H1 (cell line): ENCODE data around the gene IGBP1. TPM values are rescaled to one million over a fixed set of nuclear protein-coding genes. Genes with fewer than 3 reads are reported as not detected.
A peak's percentile ranks its signal among the peaks of the same experiment; 100 is the strongest.

Experiments used
- CTCF ChIA-PET: fragments of 300-600 bp; sonication (Branson Sonifier 250); formaldehyde crosslinking; loops from one replicate; lab custom pipeline; 2021; ENCODE audit not compliant: partially characterized antibody; lab: Charles Lee
- POLR2A ChIA-PET: fragments of 300-600 bp; sonication (Branson Sonifier 250); formaldehyde crosslinking; loops from one replicate; lab custom pipeline; 2021; ENCODE audit warnings: inconsistent platforms; ENCODE audit not compliant: partially characterized antibody; lab: Charles Lee
- DNase-seq, 2 experiments: peaks; one replicate each; pipeline versions ENCODE4 v3.0.0 to v3.0.0-alpha.2; 2010 to 2022; ENCODE audit warnings: low spot score in 2 of 2, low read depth in 1 of 2, mixed read lengths in 1 of 2
- FAIRE-seq: peaks from 2 replicates; lab custom pipeline; 2011; peaks lifted over from hg19 to GRCh38; lab: Jason Lieb, UNC
- H2AFZ ChIP-seq: 2 replicates; pipeline ENCODE4 v1.8.1; 2012; ENCODE audit warnings: low read length, inconsistent platforms
- H2AK5ac ChIP-seq: 2 replicates; pipeline ENCODE4 v1.6.1; 2013; ENCODE audit warnings: low read depth, low read length
- H2BK120ac ChIP-seq: replicated peaks from 2 replicates; pipeline ENCODE3; 2013; ENCODE audit warnings: low read depth, low read length, inconsistent platforms
- H2BK12ac ChIP-seq: 2 replicates; pipeline ENCODE4 v1.6.1; 2013; ENCODE audit warnings: low read depth, low read length
- H2BK15ac ChIP-seq: 2 replicates; pipeline ENCODE4 v1.6.1; 2013; ENCODE audit warnings: low read length
- H2BK20ac ChIP-seq: 2 replicates; pipeline ENCODE4 v1.6.1; 2013; ENCODE audit warnings: low read length
- H2BK5ac ChIP-seq: 2 replicates; pipeline ENCODE4 v1.6.1; 2013; ENCODE audit warnings: low read depth, low read length
- H3K14ac ChIP-seq: 2 replicates; pipeline ENCODE4 v1.6.1; 2013; ENCODE audit warnings: inconsistent platforms; ENCODE audit not compliant: insufficient read length
- H3K18ac ChIP-seq: 2 replicates; pipeline ENCODE4 v1.6.1; 2013; ENCODE audit warnings: low read length; ENCODE audit errors: extremely low read depth
- H3K23ac ChIP-seq: 2 replicates; pipeline ENCODE4 v1.6.1; 2013; ENCODE audit warnings: inconsistent platforms; ENCODE audit not compliant: insufficient read length
- H3K23me2 ChIP-seq: 2 replicates; pipeline ENCODE4 v1.6.1; 2013; ENCODE audit warnings: low read depth, low read length
- H3K27ac ChIP-seq: 2 replicates; pipeline ENCODE4 v1.6.1; 2011; ENCODE audit warnings: low read depth, low read length, inconsistent platforms
- H3K27me3 ChIP-seq, 4 experiments: replicated peaks in 1 of 4; 1 replicate in 1 of 4; 2 replicates in 3 of 4; pipeline versions ENCODE4 v1.6.1 to v1.8.1; 2011 to 2013; ENCODE audit warnings: low read length in 3 of 4, mild to moderate bottlenecking in 3 of 4, inconsistent platforms in 2 of 4, mixed read lengths in 2 of 4, moderate library complexity in 1 of 4; ENCODE audit not compliant: control insufficient read depth in 3 of 4, insufficient read depth in 3 of 4; ENCODE audit errors: extremely low read depth in 1 of 4
- H3K36me3 ChIP-seq, 4 experiments: 2 replicates each; pipeline versions ENCODE4 v1.6.1 to v1.8.1; 2011 to 2013; ENCODE audit warnings: mild to moderate bottlenecking in 4 of 4, low read length in 3 of 4, moderate library complexity in 2 of 4, control low read depth in 1 of 4, inconsistent platforms in 1 of 4; ENCODE audit not compliant: insufficient read depth in 4 of 4, control insufficient read depth in 2 of 4
- H3K4ac ChIP-seq: replicated peaks from 2 replicates; pipeline ENCODE3; 2013; ENCODE audit warnings: low read length, low read depth, mixed read lengths, inconsistent platforms; ENCODE audit not compliant: insufficient read length
- H3K4me1 ChIP-seq, 4 experiments: replicated peaks in 1 of 4; 1 replicate in 1 of 4; 2 replicates in 3 of 4; pipeline versions ENCODE4 v1.6.1 to v1.8.1; 2011 to 2013; ENCODE audit warnings: low read length in 3 of 4, inconsistent platforms in 2 of 4, mixed read lengths in 1 of 4; ENCODE audit not compliant: insufficient read depth in 4 of 4, control insufficient read depth in 3 of 4
- H3K4me2 ChIP-seq, 2 experiments: 2 replicates each; pipeline versions ENCODE4 v1.6.1 to v1.8.1; 2011 to 2013; ENCODE audit warnings: low read depth in 2 of 2, low read length in 2 of 2, control low read depth in 1 of 2, inconsistent platforms in 1 of 2, mild to moderate bottlenecking in 1 of 2; ENCODE audit not compliant: insufficient read depth in 1 of 2
- H3K4me3 ChIP-seq, 4 experiments: fragments of 200-600, 300-600 bp in 1 of 4; sonication (generic), shearing (Covaris generic), sonication (Bioruptor Twin) in 1 of 4; 2 replicates each; pipeline versions ENCODE4 v1.5.1 to v1.8.1; 2011 to 2016; ENCODE audit warnings: low read length in 4 of 4, low read depth in 3 of 4, control low read depth in 2 of 4, inconsistent platforms in 2 of 4, mild to moderate bottlenecking in 2 of 4, mixed read lengths in 1 of 4, moderate library complexity in 1 of 4; ENCODE audit not compliant: insufficient read depth in 2 of 4; ENCODE audit errors: extremely low read depth in 1 of 4
- H3K56ac ChIP-seq: replicated peaks from 2 replicates; pipeline ENCODE3; 2013; ENCODE audit warnings: low read depth, mild to moderate bottlenecking, mixed read lengths, low read length, inconsistent platforms; ENCODE audit not compliant: insufficient read length
- H3K79me1 ChIP-seq: 2 replicates; pipeline ENCODE4 v1.6.1; 2013; ENCODE audit warnings: low read depth, low read length, control low read depth
- H3K79me2 ChIP-seq, 2 experiments: 2 replicates each; pipeline versions ENCODE4 v1.6.1 to v1.8.1; 2012 to 2013; ENCODE audit warnings: low read length in 2 of 2, mild to moderate bottlenecking in 2 of 2, inconsistent platforms in 1 of 2; ENCODE audit not compliant: insufficient read depth in 2 of 2, control insufficient read depth in 1 of 2
- H3K9ac ChIP-seq, 4 experiments: replicated peaks in 1 of 4; 1 replicate in 1 of 4; 2 replicates in 3 of 4; pipeline versions ENCODE4 v1.6.1 to v1.8.1; 2011 to 2013; ENCODE audit warnings: low read depth in 3 of 4, low read length in 3 of 4, control low read depth in 2 of 4, mild to moderate bottlenecking in 2 of 4, moderate library complexity in 2 of 4, inconsistent platforms in 1 of 4; ENCODE audit errors: extremely low read depth in 1 of 4
- H3K9me3 ChIP-seq, 2 experiments: 2 replicates each; pipeline versions ENCODE4 v1.6.1 to v1.8.1; 2012 to 2013; ENCODE audit warnings: mild to moderate bottlenecking in 2 of 2, moderate library complexity in 2 of 2, control low read depth in 1 of 2, inconsistent platforms in 1 of 2, low read depth in 1 of 2, low read length in 1 of 2, mixed read lengths in 1 of 2; ENCODE audit not compliant: insufficient read depth in 2 of 2
- H4K20me1 ChIP-seq, 2 experiments: replicated peaks in 1 of 2; 2 replicates each; pipeline versions ENCODE3 to v1.8.1; 2011 to 2013; ENCODE audit warnings: inconsistent platforms in 2 of 2, low read length in 2 of 2, mild to moderate bottlenecking in 1 of 2; ENCODE audit not compliant: insufficient read depth in 2 of 2, control insufficient read depth in 1 of 2
- H4K5ac ChIP-seq: 2 replicates; pipeline ENCODE4 v1.6.1; 2013; ENCODE audit warnings: low read length, low read depth, mixed read lengths, inconsistent platforms; ENCODE audit not compliant: insufficient read length
- H4K8ac ChIP-seq: 2 replicates; pipeline ENCODE4 v1.8.0; 2013; ENCODE audit warnings: mild to moderate bottlenecking, moderate library complexity, low read length, inconsistent platforms; ENCODE audit not compliant: insufficient read depth; ENCODE audit errors: extremely low read depth
- H4K91ac ChIP-seq: replicated peaks from 2 replicates; pipeline ENCODE3; 2013; ENCODE audit warnings: low read length, mixed read lengths, inconsistent platforms; ENCODE audit not compliant: insufficient read length
- ATF2 ChIP-seq: IDR thresholded peaks from 2 replicates; pipeline ENCODE4 v1.6.1; 2012; ENCODE audit warnings: low read length, inconsistent platforms
- CBX5 ChIP-seq: fragments of 300-800, 300-1000 bp; sonication (generic); IDR thresholded peaks from 2 replicates; pipeline ENCODE4 v1.7.1; 2016; ENCODE audit warnings: antibody characterized with exemption, low read length, low read depth
- POLR2A ChIP-seq, 2 experiments: IDR thresholded peaks; 1 replicate in 1 of 2; 2 replicates in 1 of 2; pipeline ENCODE4 v1.6.1; 2011; ENCODE audit warnings: low read depth in 2 of 2, low read length in 2 of 2, mild to moderate bottlenecking in 2 of 2; ENCODE audit errors: control extremely low read depth in 1 of 2
- RAD21 ChIP-seq, 2 experiments: IDR thresholded peaks in 1 of 2; conservative IDR thresholded peaks in 1 of 2; 2 replicates each; pipeline ENCODE4 v1.6.1; 2011; ENCODE audit warnings: low read depth in 2 of 2, low read length in 2 of 2, improper control_type of control experiment in 1 of 2, inconsistent platforms in 1 of 2, mild to moderate bottlenecking in 1 of 2, moderate library complexity in 1 of 2
- SIN3A ChIP-seq, 2 experiments: IDR thresholded peaks in 1 of 2; conservative IDR thresholded peaks in 1 of 2; 2 replicates each; pipeline ENCODE4 v1.6.1; 2011 to 2012; ENCODE audit warnings: low read length in 2 of 2, improper control_type of control experiment in 1 of 2, low read depth in 1 of 2, mild to moderate bottlenecking in 1 of 2
- WGBS, 2 experiments: shearing (Covaris generic) in 1 of 2; methylation state at CpG; one replicate each; pipeline versions ENCODE4 v1.1.6 to v1.1.7; 2013 to 2015; ENCODE audit warnings: low lambda C conversion rate in 2 of 2, mixed read lengths in 2 of 2, inconsistent platforms in 1 of 2, low coverage in 1 of 2, missing lambda C conversion rate in 1 of 2; ENCODE audit not compliant: insufficient replicate concordance in 2 of 2, insufficient coverage in 1 of 2, insufficient read length in 1 of 2; ENCODE audit errors: extremely low coverage in 1 of 2, missing lambda C conversion rate in 1 of 2; 5-methylcytosine and 5-hydroxymethylcytosine counted together
- polyA plus RNA-seq, 7 experiments: library from polyadenylated mRNA; depleted of rRNA in 3 of 7; stranded (reverse) in 5 of 7; unstranded in 2 of 7; fragments of >200 nt in 5 of 7; fragments of 200-250 nt in 2 of 7; gene quantifications; 1 replicate in 5 of 7; 2 replicates in 1 of 7; 4 replicates in 1 of 7; pipeline versions ENCODE4 v1.2.1 to v1.2.3, GENCODE V29; 2011 to 2013; ENCODE audit warnings: missing spikeins in 2 of 7, mixed read lengths in 2 of 7
- total RNA-seq: library from RNA; stranded (reverse); fragmentation: NEBNext Ultra II Directional; extraction: Animal tissue kit (Norgen Biotek cat#: 25700); gene quantifications from 2 replicates; pipeline ENCODE4 v1.2.1, GENCODE V29; 2021
- TF ChIP-seq, protein P1 (sequence below), 3 experiments: IDR thresholded peaks; 1 replicate in 2 of 3; 2 replicates in 1 of 3; pipeline versions ENCODE4 v1.5.1 to v1.6.1; 2011; ENCODE audit warnings: low read length in 3 of 3, mild to moderate bottlenecking in 3 of 3, inconsistent platforms in 2 of 3, low read depth in 1 of 3, moderate library complexity in 1 of 3; ENCODE audit not compliant: insufficient read depth in 1 of 3; ENCODE audit errors: control extremely low read depth in 1 of 3

The IGBP1 gene
- total and polyA plus RNA-seq, 2 of the 8 experiments (the other 6 are each of a cell fraction or from before 2014, with no cell fraction given) = 41.3 to 45.4 TPM

DNA sequence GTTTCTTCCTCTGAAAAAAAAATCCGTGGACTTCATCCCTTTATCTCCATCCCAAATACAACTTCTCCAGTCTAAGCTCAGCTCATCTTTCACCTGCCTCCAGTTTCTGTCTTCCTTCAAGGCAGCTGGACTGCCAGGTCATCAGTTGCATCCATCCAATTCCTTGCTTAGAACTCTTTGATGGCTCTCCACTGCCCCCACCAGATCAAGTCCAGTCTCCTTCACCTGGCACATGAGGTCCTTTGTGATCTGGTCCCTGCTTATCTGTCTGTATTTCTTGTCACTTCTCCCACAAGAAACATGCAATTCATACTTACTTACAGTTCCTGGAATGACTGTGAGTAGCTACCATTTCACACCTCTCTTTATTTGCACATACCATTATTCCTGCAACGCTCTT is 37.2 kb upstream of the IGBP1 start:
- Histone ChIP-seq H3K18ac (no peak overlapping the region), H3K79me2 (no peaks in the 10 kb centered on the region)
- 73% methylated on average over 2 of the region's 2 CpGs; no CpG with 5 or more reads in 1 of the 2 experiments for WGBS, 2 experiments

More for the DNA sequence above, 37.2 kb upstream of the IGBP1 start:
- Histone ChIP-seq H3K56ac (no peak overlapping the region), H3K23me2 (no peaks in the 10 kb centered on the region), H3K9ac (no peak overlapping the region), H3K27me3 (no peaks in the 10 kb centered on the region), H2AFZ (no peak overlapping the region), H3K4me2 (no peak overlapping the region), H3K9me3 (no peaks in the 10 kb centered on the region), H3K23ac (no peak overlapping the region), H3K36me3 (no peaks in the 10 kb centered on the region), H2BK20ac (no peak overlapping the region), H2BK5ac (no peak overlapping the region), H4K5ac (no peak overlapping the region), H2BK15ac (no peak overlapping the region), H4K91ac (no peak overlapping the region), H4K20me1 (no peaks in the 10 kb centered on the region), H3K4me1 (no peaks in the 10 kb centered on the region), H2BK120ac (no peak overlapping the region), H3K4me3 (no peak overlapping the region), H2AK5ac (no peak overlapping the region), H3K4ac (no peak overlapping the region), H3K27ac (no peak overlapping the region), H4K8ac (no peak overlapping the region), H3K79me1 (no peaks in the 10 kb centered on the region), H2BK12ac (no peak overlapping the region), H3K14ac (no peak overlapping the region)
- FAIRE-seq (peak; percentile 92), DNase-seq (no peak)
- POLR2A ChIA-PET = interaction anchor here (1.3 to 1.5 kb wide), 2 partner anchors 558 to 603 kb away, joined by 3 read pairs; no protein-coding TSS in a partner anchor
- TF ChIP-seq POLR2A (IDR thresholded peaks at IDR 0.05; ENCODE audit: control extremely low read depth in 1 of 2, low read depth in 2 of 2, low read length in 2 of 2) = no peak
- no peak for TF ChIP-seq CBX5
- TF ChIP-seq, protein P1, sequence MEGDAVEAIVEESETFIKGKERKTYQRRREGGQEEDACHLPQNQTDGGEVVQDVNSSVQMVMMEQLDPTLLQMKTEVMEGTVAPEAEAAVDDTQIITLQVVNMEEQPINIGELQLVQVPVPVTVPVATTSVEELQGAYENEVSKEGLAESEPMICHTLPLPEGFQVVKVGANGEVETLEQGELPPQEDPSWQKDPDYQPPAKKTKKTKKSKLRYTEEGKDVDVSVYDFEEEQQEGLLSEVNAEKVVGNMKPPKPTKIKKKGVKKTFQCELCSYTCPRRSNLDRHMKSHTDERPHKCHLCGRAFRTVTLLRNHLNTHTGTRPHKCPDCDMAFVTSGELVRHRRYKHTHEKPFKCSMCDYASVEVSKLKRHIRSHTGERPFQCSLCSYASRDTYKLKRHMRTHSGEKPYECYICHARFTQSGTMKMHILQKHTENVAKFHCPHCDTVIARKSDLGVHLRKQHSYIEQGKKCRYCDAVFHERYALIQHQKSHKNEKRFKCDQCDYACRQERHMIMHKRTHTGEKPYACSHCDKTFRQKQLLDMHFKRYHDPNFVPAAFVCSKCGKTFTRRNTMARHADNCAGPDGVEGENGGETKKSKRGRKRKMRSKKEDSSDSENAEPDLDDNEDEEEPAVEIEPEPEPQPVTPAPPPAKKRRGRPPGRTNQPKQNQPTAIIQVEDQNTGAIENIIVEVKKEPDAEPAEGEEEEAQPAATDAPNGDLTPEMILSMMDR (IDR thresholded peaks at IDR 0.05; ENCODE audit: control extremely low read depth in 1 of 3, insufficient read depth in 1 of 3, low read depth in 1 of 3, low read length in 3 of 3) = peak; percentile 19 to 45 (median 34); a peak in 3 of 4 replicates
- TF ChIP-seq RAD21 (IDR thresholded peaks at IDR 0.05 in 1 of 2, conservative IDR thresholded peaks at IDR 0.05 in 1 of 2; ENCODE audit: low read depth in 2 of 2, low read length in 2 of 2) = peak; percentile 57 to 69
- no peak for TF ChIP-seq ATF2
- no peak for TF ChIP-seq SIN3A (conservative IDR thresholded peaks at IDR 0.05 in 1 of 2, IDR thresholded peaks at IDR 0.05 in 1 of 2; ENCODE audit: low read depth in 1 of 2, low read length in 2 of 2)
- CTCF ChIA-PET = interaction anchor here (0.7 to 4.4 kb wide), 25 partner anchors 9 to 917 kb away, joined by 3 to 62 read pairs (median 5); partner anchors contain the start of gene IGBP1
